Spleen (tissue), 11 donors: Measurements from ENCODE around the gene VTI1A. TPM values are rescaled to one million over a fixed set of nuclear protein-coding genes. Genes with fewer than 3 reads are reported as not detected.

Experiments
- DNase-seq: peaks from one replicate; pipeline ENCODE4 v3.0.0-alpha.2; 2020
- H3K27ac ChIP-seq, 8 donors: fragments of 200-600 bp; sonication (generic) in 7 of 8; 1 replicate in 4 of 8; 2 replicates in 4 of 8; pipeline versions ENCODE4 v1.5.0 to v1.8.0; 2016 to 2021; ENCODE audit warnings: inconsistent platforms in 4 of 8, mild to moderate bottlenecking in 4 of 8, moderate library complexity in 1 of 8
- H3K27me3 ChIP-seq, 7 donors: fragments of 200-600 bp; sonication (generic) in 6 of 7; replicated peaks in 1 of 7; 1 replicate in 4 of 7; 2 replicates in 3 of 7; pipeline versions ENCODE4 v1.5.0 to v1.8.0; 2016 to 2021; ENCODE audit warnings: inconsistent platforms in 3 of 7, mild to moderate bottlenecking in 1 of 7
- H3K36me3 ChIP-seq, 6 donors: fragments of 200-600 bp; sonication (generic) in 5 of 6; 1 replicate in 4 of 6; 2 replicates in 2 of 6; pipeline versions ENCODE4 v1.5.0 to v1.8.0; 2016 to 2021; ENCODE audit warnings: inconsistent platforms in 2 of 6
- H3K4me1 ChIP-seq, 6 donors: fragments of 200-600 bp; sonication (generic) in 5 of 6; 1 replicate in 3 of 6; 2 replicates in 3 of 6; pipeline versions ENCODE4 v1.5.0 to v1.8.0; 2016 to 2021; ENCODE audit warnings: inconsistent platforms in 3 of 6
- H3K4me3 ChIP-seq, 8 donors: fragments of 200-600 bp; sonication (generic) in 7 of 8; 1 replicate in 4 of 8; 2 replicates in 4 of 8; pipeline versions ENCODE4 v1.5.0 to v1.8.0; 2016 to 2021; ENCODE audit warnings: inconsistent platforms in 4 of 8, mild to moderate bottlenecking in 4 of 8, moderate library complexity in 2 of 8
- H3K9me3 ChIP-seq, 8 donors: fragments of 200-600 bp; sonication (generic) in 7 of 8; 1 replicate in 4 of 8; 2 replicates in 4 of 8; pipeline versions ENCODE4 v1.5.0 to v1.8.0; 2016 to 2021; ENCODE audit warnings: inconsistent platforms in 4 of 8
- CTCF ChIP-seq, 11 experiments: fragments of 200-600 bp in 7 of 11; fragments of 450-650 bp in 4 of 11; sonication (generic) in 4 of 11; IDR thresholded peaks in 8 of 11; conservative IDR thresholded peaks in 3 of 11; 1 replicate in 7 of 11; 2 replicates in 4 of 11; pipeline versions ENCODE4 v1.4.0 to v1.8.0; 2016 to 2021; ENCODE audit warnings: antibody characterized with exemption in 11 of 11, inconsistent platforms in 4 of 11, mild to moderate bottlenecking in 1 of 11
- POLR2A ChIP-seq, 3 donors: fragments of 450-650 bp; IDR thresholded peaks; one replicate each; pipeline ENCODE4 v1.5.1; 2017; ENCODE audit warnings: antibody characterized with exemption in 3 of 3, mild to moderate bottlenecking in 1 of 3
- POLR2AphosphoS5 ChIP-seq, 3 donors: sonication (generic); formaldehyde crosslinking; IDR thresholded peaks; one replicate each; pipeline ENCODE4 v1.5.1; 2017; ENCODE audit warnings: antibody characterized with exemption in 3 of 3
- WGBS, 5 donors: extraction: QIAGEN DNeasy Blood & Tissue Kit in 3 of 5; methylation state at CpG; one replicate each; pipeline versions ENCODE4 v1.1.5 to v1.1.7; 2013 to 2018; 5-methylcytosine and 5-hydroxymethylcytosine counted together
- intact Hi-C: fragments of 100-400 bp; cut with DNase I; formaldehyde crosslinking; loops from one replicate; pipeline ENCODE4 v1.15.0; 2023; ENCODE audit warnings: low total_unique reads
- polyA plus RNA-seq, 3 donors: library from polyadenylated mRNA; stranded (reverse); fragments of 200-250 nt; gene quantifications; one replicate each; pipeline ENCODE4 v1.2.1, GENCODE V29; 2013
- total RNA-seq, 7 donors: library from RNA; depleted of rRNA in 3 of 7; stranded (reverse); fragments of >200 nt in 3 of 7; fragmentation: NEBNext Ultra II Directional in 4 of 7; extraction: Animal tissue kit (Norgen Biotek cat#: 25700) in 4 of 7; gene quantifications; one replicate each; pipeline versions ENCODE4 v1.1.0 to v1.2.1, GENCODE V29; 2016 to 2021
- donor health status: healthy with polysubstance abuse.
- donor health status: DM: no; HTN: no; CAD: no; lungs with moderate emphysema.
- donor health status: DM: no; HTN: no; CAD: no.
- donor health status: Bipolar disorder and iron deficiency.
- donor health status: healthy.
- donor health status: DM: no; HTN: no; CAD: no.
- donor health status: DM: yes; HTN: yes; CAD: no.

The VTI1A gene
- total and polyA plus RNA-seq, 10 donors: 7.8 to 129 (median 56.2) TPM

DNA sequence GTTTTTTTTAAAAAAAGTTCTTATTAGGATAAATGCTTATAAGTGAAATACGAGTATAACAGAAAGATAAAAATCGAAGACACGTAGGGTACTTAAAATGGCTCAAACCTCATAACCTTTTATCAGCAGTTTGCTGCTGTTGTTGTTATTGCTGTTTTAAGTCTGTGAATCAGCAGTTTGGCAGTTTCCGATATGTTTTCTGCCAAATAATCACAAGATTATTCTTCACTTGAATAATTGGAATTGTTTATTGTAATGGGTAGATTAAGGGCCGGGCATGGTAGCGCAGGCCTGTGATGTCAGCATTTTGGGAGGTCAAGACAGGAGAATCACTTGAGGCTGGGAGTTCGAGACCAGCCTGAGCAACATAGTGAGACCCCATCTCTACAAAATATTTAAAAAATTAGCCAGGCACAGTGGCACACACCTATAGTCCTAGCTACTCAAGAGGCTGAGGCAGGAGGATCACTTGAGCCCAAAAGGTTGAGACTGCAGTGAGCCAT lies 177.6 kb downstream of the VTI1A start:
- H3K9me3 ChIP-seq: no peaks in the 10 kb centered on the region
- no peak for DNase-seq
- H3K36me3 ChIP-seq: peaks cover 0 to 11% (median 0%) of the 10 kb centered on the region in 6 donors
- 91 to 95% (median 94%) methylated on average over 7 of the region's 7 CpGs for WGBS, 5 donors
- no peaks in the 10 kb centered on the region for H3K27me3 ChIP-seq
- H3K4me1 ChIP-seq: no peaks in the 10 kb centered on the region
- no peak overlapping the region for H3K4me3 ChIP-seq
- no peak for TF ChIP-seq POLR2AphosphoS5 (IDR thresholded peaks at IDR 0.05)
- TF ChIP-seq POLR2A (IDR thresholded peaks at IDR 0.05): no peak
- TF ChIP-seq CTCF (IDR thresholded peaks at IDR 0.05 in 8 of 11, conservative IDR thresholded peaks at IDR 0.05 in 3 of 11): no peak
- intact Hi-C loops: no loop called here
- no peak overlapping the region for H3K27ac ChIP-seq

DNA sequence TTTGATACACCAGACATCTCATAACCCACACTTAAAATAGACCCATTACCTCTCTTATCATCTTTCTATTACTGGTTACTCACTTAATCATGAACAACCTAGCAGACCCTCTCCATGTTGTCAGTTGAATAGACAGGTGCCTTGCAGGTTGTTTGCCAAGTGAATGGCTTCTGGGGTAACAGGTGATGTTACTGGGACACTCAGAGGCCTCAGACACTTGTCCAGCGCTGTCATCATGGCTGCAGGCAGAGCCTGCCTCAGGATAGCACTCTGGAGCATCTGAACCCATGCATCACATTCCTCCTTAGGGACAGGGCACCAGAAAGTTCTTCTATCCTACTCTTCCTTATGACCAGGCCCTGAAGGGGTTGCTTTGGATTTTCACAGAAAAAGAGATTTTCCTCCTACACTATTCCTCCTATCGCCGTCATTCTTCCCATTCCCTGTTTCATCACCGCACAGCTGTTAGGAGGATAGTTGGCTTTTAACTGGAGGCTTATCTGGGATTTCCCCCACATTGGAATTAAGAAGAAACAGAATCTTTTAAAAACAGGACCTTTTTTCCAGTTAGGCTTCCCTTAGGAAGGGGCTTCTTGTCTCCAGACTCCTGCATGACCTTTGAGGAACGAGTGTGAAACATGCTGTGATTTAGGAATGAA lies 182.1 kb downstream of the VTI1A start:
- peaks cover 0 to 21% (median 0%) of the 10 kb centered on the region in 6 donors for H3K36me3 ChIP-seq
- no peak overlapping the region for H3K27ac ChIP-seq
- no peak for DNase-seq
- WGBS, 5 donors: 84 to 91% (median 90%) methylated on average over 5 of the region's 5 CpGs
- H3K27me3 ChIP-seq: no peaks in the 10 kb centered on the region
- H3K9me3 ChIP-seq: no peaks in the 10 kb centered on the region
- H3K4me3 ChIP-seq: no peak overlapping the region
- intact Hi-C loops: no loop called here
- TF ChIP-seq POLR2A (IDR thresholded peaks at IDR 0.05) (no peak), CTCF (IDR thresholded peaks at IDR 0.05 in 8 of 11, conservative IDR thresholded peaks at IDR 0.05 in 3 of 11) (no peak), POLR2AphosphoS5 (IDR thresholded peaks at IDR 0.05) (no peak)
- no peaks in the 10 kb centered on the region for H3K4me1 ChIP-seq

DNA sequence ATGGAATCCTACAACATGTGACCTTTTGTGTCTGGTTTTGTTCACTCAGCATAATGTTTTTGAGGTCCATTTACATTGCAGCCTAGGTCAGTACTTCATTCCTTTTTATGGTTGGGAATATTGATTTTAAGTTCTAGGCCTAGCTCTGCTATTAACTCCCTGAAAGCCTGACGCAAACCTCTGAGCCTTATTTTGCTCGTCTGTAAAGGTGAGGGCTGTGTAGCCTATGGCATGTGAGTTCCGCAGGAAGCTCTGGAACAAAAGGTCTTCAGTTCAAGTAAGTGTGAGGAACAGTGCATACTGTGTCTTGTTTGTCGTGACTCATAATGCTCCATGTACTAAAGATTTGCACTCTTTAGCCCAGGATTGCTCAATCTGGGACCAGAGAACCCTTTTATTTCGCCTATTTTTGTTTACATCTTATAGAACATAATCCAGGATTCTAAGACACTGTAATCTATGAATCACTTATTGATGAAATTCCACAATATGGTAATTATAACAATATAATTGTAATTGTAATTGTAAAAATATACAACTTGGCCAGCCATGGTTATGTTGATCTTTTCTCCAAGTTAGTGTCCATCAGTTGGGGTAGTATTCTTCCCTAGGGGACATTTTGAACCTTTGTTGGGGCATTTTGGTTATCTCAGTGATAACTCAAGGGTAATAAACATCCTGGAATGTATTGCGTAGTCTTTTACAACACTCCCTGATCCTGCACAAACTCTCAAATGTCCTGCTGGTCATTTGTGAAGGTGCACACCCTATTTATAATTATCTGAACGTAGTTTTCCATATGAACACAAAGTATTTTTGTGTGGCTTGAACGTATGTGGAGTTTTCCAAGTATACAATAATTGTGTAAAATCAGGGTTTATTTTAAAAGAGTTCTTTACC lies 184.7 kb downstream of the VTI1A start:
- Histone ChIP-seq H3K27me3 (no peaks in the 10 kb centered on the region), H3K27ac (no peak overlapping the region), H3K4me1 (no peaks in the 10 kb centered on the region), H3K4me3 (no peak overlapping the region), H3K9me3 (no peaks in the 10 kb centered on the region), H3K36me3 (peaks cover 0 to 21% (median 0%) of the 10 kb centered on the region in 6 donors)
- 95 to 100% (median 97%) methylated on average over 8 of the region's 8 CpGs for WGBS, 5 donors
- intact Hi-C loops: no loop called here
- DNase-seq: no peak
- TF ChIP-seq POLR2A (IDR thresholded peaks at IDR 0.05): no peak
- no peak for TF ChIP-seq CTCF (IDR thresholded peaks at IDR 0.05 in 8 of 11, conservative IDR thresholded peaks at IDR 0.05 in 3 of 11)
- no peak for TF ChIP-seq POLR2AphosphoS5 (IDR thresholded peaks at IDR 0.05)
